HG03095 (cell line): ENCODE measurements around the gene SENP5.
"Not testable (repeated sequence)": the region's sequence is repeated elsewhere in the genome, so short reads cannot be mapped to it uniquely, and the experiment has no call there.

Experiments
- ATAC-seq: cut with Tn5 transposase; IDR thresholded peaks from one replicate; pipeline ENCODE4 v1.9.1; 2021; ENCODE audit warnings: moderate library complexity; ENCODE audit not compliant: unreplicated experiment

SENP5 gene

GRCh38 chr3:196942226-196942914 lies 74.7 kb downstream of the SENP5 start, which contains the start of gene NCBP2:
TSS of gene NCBP2 (minus strand) at chr3:196942528. CDS start at chr3:196942503, 25 bp downstream.
- ATAC-seq: peak; percentile 85

- ATAC-seq: peak; percentile 10
Observed at GRCh38 chr3:196942915-196943277, 75.2 kb downstream of the SENP5 start.

GRCh38 chr3:196944037-196944790 lies 76.5 kb downstream of the SENP5 start:
- ATAC-seq: not testable (repeated sequence)

DNA sequence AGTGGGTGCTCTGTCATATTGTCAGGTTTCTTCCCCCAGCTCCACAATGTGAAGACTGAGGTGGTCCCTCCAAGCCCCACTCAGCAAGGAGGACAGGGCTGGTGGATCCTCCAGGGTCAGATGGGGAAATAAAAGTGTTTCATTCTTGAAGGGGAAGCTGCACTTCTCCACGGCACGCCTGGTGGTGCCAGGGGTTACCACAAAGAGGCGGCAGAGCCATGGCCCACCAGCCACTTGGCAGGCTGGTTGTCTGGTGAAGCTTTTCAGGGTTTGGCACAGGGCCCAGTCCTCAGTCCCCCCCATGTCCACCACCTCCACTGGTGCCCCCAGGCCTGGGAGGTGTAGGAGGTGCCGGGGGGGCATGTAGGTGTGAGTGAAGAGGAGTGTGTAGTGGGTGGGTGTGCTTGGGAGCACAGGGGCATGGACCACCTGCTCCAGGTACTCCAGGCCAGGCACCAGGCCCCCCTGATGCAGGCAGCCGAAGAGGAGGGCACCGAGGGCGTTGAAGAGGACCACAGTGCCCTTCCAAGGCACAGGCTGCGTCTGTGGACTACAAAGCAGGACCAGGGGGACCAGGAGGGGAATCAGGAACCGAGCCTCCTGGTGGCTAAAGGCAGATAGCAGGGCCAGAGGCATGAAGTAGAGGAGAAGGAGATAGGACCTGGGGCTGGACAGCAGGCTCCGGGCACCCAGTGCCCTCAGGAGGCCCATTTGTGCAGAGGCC lies 79.6 kb downstream of the SENP5 start:
- ATAC-seq: no peak

GRCh38 chr3:196947860-196948441 lies 80.2 kb downstream of the SENP5 start:
- ATAC-seq: no peak

DNA sequence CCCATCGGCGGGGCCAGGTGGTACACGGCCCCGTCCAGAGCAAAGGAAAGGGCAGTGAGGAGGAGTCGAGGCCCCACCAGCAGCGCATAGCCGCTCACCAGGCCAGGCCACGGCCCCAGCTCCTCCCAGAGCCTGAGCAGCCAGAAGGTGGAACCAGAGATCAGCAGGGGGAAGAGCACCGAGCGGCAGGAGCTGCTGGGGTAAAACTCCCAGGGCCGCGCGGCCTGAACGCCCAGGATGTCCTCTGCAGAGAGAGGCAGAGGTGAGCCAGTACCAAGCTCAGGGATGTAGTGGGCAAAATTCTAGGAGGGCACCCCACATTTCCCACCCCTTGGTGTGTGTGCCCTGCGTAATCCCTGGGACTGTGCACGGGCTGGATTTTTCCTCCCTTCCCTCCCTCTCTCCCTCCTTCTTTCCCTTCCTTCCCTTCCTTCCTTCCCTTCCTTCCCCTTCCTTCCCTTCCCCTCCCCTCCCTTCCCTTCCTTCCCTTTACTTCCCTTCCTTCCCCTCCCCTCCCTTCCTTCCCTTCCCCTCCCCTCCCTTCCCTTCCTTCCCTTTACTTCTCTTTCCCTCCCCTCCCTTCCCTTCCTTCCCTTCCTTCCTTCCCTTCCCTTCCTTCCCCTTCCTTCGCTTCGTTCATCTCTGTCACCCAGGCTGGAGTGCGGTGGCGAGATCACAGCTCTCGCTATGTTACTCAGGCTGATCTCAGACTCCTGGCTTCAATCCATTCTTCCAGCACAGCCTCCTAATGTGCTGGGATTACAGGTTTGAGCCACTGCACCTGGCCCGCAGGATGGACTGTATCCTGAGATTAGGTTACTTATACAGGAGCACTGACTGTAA lies 80.9 kb downstream of the SENP5 start:
- ATAC-seq: no peak

DNA sequence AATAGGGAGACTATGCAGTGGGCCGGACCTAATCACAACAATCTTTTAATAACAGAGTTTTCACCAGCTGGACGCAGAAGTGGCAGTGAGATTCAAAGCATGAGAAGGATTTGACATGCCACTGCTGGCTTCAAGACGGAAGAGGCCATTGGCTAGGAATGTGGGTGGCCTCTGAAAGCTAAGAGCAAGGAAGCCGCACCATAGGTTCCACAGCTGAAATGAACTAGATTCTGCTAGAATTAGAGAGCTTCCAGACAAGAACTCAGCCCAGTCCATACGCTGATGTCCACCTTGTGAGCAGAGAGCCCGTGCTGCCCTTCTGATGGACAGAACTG lies 81.5 kb downstream of the SENP5 start:
- ATAC-seq: no peak

- no peak for ATAC-seq
Observed at GRCh38 chr3:196949750-196950149, 82.0 kb downstream of the SENP5 start.

DNA sequence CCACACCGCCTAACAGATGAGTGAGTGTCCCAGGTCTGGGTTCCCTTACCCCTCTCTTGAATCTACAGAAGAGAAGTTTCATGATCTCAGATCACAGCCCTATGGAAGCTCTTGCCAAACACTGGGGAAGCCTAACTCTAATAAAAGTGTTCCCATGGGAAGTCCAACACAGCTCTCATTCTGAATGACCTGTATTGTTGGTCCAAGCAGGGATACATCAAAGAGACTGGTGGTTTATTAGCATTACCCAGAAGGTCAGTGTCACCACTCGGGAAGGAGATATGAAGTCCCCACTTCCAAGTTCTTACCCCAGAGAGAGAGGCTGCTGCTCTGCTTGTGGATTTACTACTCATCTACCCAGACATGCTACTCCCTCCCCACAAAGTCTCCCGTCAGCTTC lies 83.7 kb downstream of the SENP5 start:
- no peak for ATAC-seq

- ATAC-seq: no peak
Observed at GRCh38 chr3:196954832-196955231, 87.1 kb downstream of the SENP5 start.

GRCh38 chr3:196962108-196962929 lies 94.6 kb downstream of the SENP5 start:
- ATAC-seq: no peak

DNA sequence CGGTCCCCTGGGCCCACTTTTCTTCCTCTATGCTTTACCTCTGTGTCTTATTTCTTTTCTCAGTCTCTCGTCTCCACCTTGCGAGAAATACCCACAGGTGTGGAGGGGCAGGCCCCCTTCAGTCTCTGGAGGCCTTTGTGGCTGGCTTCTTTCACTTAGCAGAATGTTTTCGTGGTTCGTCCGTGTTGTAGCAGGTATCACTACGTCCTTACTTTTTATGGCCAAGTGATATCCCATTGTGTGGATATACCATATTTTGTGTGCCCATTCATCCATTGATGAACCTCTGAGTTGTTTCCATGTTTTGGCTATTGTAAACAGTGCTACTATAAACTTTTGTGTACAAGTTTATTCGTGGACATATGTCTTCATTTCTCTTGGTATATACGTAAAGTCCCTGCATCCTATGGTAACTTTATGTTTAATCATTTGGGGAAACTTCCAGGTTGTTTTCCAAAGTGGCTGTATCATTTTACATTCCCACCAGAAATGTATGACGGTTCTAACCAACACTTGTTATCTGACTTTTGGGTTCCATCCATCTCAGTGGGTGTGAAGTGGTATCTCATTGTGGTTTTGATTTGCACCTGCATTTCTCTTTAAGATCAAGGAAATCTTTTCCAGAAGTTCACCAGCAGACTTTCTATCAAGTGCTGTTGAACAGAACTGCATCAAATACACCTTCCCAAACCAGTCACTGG lies 95.4 kb downstream of the SENP5 start:
- no peak for ATAC-seq

GRCh38 chr3:196963631-196963953 lies 95.9 kb downstream of the SENP5 start:
- no peak for ATAC-seq

DNA sequence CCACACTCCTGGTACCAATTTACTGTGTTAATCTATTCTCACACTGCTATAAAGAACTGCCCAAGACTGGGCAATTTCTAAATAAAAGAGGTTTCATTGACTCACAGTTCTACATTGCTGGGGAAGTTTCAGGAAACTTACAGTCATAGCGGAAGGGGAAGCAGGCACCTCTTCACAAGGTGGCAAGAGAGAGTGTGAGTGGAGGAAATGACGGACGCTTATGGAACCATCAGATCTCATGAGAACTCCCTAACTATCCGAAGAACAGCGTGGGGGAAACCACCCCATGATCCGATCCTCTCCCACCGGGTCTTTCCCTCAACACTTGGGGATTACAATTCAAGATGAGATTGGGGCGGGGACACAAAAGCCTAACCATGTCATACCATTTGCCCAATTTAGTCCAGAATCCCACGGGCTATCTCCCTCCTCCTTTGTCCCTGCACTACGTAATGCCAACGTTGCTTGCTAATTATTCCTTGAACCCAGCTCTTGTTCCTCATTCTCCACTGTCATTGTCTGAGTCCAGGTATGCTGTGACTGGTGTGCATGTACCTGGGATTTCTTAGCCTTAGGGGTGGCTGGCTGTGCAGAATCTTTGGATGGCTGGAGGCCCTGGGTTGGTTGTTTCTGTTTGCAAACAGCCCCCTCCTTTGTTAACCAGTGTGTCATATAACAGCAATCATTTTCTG lies 97.5 kb downstream of the SENP5 start:
- ATAC-seq: no peak

GRCh38 chr3:196965804-196966173 lies 98.1 kb downstream of the SENP5 start:
- no peak for ATAC-seq

DNA sequence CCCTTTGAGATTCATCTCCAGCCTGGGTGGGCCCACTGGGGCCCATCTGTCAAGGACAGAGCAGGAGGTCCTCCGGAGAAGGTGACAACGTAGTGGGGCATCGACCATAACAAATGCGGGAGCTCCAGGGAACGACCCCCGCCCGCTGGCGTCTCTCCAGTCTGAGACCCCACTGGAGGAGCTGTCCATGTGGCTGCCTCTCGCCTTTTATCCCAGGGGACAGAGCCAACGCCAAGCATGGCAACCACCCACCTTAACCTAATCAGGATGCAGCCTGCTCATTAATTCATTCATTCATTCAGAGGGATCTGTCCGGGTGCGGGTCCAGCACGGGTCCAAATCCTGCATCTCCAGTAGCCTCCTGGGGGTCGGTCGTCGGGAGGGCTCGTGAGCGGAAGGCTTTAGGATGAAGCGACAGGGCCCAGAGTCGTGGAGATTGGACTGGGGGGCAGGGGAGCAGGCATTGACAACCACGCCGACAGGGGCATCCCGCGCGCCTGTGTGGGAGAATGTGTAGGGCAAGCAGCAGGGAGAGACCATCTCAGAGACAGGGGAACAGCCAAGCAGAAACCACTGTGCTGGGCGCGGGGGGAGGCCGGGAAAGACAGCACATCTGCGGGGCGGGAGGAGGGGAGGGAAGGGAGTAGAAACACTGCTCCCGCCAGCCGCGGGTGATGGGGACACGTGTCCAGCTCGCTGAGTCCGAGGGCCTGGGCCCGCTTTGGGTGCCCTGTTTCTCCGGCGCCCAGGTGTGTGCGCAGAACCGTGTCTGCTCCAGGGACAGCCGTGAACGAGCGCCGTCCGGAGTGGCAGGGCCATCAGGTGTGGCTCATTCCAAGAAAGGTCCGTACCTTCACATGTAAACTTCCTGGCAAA lies 99.0 kb downstream of the SENP5 start:
- no peak for ATAC-seq

DNA sequence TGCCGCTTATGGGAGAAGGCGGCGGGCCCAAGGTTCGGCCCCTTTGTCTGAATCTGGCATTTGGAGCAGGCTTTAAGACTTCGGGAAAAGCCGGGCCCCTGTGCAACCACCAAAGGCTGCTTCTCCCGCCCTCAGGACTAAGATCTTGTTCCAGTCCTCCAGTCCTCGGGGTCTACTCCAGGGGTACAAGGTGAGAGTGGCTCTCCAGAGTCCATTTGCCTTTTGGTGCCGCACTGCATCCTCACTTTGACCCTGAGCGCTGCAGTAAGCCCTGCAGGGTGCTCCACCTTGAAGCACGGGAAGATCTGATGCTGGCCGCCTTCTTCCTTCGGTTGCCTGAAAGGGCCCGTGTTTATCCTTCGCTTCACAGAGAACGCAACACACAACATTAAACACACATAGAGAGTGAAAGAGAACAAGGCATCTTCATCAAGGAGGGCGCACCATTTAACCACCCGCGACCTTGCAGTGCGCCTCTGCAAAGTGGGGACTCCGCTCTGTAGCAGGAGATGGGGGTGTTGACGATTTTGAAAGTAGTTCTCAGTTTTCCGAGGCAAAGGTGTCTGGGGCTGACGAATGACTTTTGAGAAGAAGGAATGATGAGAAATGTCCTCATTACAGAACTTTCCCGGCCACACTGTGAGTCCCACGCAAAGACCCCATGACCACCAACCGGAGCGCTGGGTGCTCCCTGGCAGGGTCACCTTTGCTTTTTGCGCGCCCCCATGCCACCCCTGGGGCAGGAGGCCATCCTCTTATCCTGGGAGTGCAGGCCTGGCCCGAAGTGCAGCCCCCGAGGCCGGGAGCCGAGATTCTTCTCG lies 99.9 kb downstream of the SENP5 start:
- ATAC-seq: no peak
